ENCODE results near the gene CDH7.

The CDH7 gene

DNA sequence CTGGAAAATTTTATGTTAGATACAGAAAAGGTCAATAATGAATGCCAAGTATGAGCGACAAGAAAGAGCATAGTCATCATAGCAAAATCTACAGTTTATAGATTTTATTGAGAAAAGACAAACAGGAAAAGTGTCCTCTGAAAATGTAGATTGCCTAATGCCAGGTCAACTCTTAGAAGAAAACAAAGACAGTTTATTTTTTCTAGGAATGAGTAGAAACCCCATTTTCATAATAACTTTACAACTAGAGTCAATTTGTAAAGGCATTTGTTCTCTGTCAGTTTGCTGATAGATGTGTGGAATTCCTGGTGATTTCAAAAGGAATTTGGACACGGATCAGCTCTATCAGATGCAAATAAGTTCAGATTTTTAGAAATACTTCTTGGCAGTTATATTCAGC, 16.6 kb downstream of the CDH7 start:
- DNase-seq (ENCODE audit: low read depth in 2 of 2): no peak

DNA sequence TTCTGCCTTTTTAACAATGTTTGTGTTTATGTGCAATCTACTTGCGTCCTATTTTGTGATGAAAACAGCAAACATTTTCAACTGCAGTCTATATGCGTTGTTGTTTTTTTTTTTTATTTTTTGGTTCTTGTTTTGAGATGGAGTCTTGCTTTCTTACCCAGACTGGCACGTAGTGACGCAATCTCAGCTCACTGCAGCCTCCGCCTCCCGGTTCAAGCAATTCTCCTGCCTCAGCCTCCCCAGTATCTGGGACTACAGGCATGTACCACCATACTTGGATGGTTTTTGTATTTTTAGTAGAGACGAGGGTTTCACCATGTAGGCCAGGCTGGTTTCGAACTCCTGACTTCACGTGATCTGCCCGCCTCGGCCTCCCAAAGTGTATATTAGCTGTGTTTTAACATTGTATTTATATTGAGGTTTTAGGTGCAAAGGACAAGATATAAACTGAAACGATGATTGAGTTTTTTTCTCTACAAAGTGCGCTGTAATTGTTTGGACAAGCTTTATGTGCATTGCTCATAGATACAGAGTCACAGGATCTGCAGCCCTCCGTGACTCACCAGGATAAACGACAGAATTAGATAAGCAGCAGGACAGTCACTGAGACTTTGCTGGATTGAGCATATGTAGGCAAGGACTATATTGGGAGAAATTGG, 17.4 kb downstream of the CDH7 start:
- no peak for DNase-seq (ENCODE audit: low read depth in 2 of 2)

DNA sequence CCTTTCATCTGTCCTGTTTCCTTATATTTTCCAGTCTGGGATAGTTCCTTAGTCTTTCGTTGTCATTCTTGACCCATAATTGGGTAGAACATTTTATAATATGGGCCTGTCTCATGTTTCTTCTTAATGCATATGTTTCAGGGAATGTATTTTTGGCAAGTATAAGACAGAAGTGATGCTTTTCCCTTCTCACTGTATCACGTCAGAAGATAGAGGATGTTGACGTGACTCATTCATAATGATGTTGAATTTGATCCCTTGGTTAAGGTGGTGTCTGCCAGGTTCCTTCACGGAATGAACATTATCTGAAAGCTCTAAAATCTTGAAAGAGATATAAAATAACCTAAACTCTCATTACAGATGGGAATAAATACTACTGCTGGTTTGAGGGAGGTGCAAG, 18.8 kb downstream of the CDH7 start:
- DNase-seq (ENCODE audit: low read depth in 2 of 2): no peak

DNA sequence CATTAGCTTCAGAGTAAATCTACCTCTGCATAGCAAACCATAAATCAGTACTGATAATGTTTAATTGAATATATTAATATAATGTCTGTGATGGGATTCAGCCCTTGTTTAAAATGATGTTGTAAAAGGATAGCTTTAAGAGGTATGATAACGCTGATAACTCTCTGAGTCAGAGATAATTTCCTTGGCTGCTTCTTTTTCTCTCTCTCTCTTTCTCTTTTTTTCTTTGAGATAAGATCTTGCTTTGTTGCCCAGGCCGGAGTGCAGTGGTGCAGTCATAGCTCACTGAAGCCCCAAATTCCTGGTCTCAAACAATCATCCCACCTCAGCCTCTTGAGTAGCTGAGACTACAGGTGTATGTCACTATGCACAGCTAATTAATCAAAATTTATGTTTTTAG, 35.7 kb downstream of the CDH7 start:
- no peak for DNase-seq (ENCODE audit: low read depth in 2 of 2)

DNA sequence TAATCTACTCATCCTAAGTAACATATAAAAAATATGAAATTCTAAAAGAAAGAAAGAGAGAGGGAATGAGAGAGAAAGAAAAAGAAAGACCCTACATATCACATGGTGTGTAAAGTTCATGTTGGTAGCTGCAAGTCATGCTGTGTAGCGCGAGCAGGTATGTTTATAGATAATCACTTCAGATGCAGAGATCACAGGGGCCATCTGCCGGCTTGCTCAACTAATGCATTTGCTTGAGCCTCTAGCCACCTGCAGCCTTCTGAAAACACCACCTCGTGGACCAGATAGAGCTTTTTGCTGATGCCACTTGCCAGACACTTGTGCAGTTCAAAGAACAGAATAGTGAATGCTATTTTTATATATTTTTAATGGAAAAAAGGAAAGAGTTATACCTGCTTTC, 37.6 kb downstream of the CDH7 start:
- no peak for DNase-seq (ENCODE audit: low read depth in 2 of 2)

DNA sequence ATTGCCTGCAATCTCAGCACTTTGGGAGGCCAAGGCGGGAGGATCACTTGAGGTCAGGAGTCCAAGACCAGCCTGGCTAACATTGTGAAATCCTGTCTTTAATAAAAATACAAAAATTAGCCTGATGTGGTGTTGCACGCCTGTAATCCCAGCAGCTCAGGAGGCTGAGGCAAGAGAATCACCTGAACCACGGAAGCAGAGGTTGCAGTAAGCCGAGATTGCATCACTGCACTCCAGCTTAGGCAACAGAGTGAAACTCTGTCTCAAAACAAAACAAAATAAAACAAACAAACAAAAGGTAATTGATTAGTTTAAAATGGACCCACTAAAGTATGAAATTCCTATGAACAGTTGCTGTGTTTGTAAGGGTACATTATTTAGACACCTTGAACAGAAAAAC, 39.8 kb downstream of the CDH7 start:
- DNase-seq (ENCODE audit: low read depth in 2 of 2): no peak

DNA sequence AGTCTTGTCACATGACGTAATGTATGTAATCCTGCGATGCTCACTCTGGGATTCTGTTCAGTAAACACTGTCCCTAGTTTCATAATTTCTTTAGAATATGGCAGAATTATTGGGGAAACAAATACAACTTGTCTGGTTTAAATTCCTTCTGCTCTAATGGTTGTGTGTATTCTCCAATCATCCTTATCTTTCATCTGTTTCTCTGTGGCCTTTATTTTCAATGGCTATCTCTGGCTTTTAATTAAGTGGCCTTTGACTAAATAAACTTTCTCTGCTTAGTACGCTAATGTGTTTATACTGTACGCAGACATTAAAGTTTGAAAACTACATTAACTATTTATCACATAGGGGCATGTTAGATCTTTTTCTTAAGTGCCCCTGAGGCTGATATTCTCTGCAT, 40.9 kb downstream of the CDH7 start:
- no peak for DNase-seq (ENCODE audit: low read depth in 2 of 2)

DNA sequence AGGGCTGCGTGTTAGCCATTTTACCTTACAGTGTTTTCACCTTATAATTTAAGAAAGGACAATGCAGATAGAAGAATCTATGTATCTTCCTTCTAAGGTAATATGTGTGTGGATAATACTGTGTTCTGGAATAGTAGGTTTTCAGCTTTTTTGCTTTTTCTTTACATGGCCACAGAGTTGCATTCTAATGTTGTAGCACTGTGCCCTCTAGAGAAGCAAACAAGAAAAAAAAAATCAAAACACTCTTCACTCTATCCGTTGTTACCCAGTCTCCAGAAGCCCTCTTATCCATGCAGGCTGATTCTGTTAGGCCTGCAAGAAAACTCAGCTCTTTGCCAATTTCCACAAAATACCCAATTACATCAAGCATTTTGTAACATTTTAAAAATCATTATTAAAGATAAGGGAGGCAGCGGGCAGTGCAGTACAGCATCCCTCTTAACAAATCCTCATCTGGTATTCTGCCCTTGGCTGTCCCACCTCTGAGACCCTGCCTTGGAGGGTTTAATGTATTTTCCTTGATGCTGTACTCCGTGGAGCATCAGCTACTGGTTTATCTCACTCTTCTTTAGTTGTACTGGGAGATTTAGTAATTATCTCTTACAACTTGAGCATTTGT, 41.8 kb downstream of the CDH7 start:
- no peak for DNase-seq (ENCODE audit: low read depth in 2 of 2)

DNA sequence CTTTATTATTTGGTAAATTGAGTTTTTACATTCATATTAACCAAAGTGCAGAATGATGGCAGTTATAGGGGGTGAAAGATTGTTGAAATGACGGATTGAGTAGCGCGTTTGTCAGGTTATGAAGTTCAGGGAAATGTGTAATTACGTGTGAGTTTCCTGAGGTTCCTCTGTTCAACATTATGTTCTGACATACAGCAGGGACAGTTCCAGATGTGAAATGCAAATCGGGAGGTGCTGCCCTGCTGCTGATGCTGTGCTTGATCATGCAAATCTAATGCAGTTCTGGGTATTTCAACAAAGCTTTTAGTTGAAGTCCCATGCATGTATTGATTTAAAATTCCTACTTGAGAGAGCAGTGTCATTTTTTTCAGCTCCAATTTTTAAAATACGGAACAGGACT, 57.9 kb downstream of the CDH7 start:
- no peak for DNase-seq (ENCODE audit: low read depth in 2 of 2)

DNA sequence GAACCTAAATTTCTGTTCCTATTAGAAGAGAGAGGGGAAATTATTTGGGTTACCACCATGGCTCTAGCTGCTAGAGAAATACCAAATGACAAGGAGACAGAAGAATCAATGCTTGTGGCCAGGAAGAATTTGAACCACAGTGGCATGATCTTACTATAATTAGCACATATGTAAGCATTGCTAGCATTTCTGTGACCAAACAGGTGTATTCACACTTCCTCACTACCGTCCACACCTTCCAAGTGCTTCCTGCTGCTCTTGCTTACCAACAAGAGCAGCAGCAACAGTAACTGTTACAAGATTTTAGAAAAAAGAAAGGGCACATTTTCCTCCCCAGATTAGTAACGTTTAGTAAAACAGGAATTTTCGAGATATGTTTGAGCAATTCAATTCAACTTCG, 60.5 kb downstream of the CDH7 start:
- no peak for DNase-seq (ENCODE audit: low read depth in 2 of 2)

DNA sequence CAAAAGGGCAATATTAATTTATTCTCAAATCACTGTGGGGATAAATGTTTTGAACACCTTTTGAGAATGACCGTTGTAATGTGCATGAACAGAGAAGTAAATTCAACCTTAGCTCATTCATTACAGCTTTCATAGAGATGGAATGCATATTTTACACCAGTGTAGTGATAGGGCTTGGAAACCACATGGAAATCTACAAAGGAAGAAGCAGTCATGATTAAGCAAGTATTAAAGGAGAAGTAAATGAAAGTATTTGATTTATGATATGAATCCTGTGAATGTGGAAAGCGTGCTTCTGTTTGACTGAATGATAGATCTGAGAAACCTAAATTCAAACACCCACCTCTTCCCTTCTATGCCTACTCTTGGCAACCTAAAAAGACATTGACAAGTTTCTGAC, 64.7 kb downstream of the CDH7 start:
- DNase-seq (ENCODE audit: low read depth in 2 of 2): no peak

DNA sequence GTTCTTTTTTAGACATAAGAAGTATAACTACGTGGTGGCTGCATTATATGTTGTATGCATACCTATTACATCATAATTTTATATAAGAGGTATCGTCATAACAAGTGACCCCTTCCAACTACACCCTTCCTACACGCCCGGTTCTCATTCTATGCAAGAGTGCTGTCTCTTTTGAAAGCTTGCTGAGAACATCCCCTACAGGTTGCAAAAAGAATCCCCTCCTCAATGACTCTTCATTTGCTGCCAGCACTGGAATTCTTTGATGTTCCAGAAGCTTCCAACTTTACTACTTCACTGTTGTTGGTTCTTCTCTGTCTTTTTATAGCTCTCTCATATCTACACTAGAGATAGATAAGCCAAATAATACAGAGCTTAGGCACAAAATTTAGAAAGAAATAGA, 66.4 kb downstream of the CDH7 start:
- no peak for DNase-seq (ENCODE audit: low read depth in 2 of 2)

DNA sequence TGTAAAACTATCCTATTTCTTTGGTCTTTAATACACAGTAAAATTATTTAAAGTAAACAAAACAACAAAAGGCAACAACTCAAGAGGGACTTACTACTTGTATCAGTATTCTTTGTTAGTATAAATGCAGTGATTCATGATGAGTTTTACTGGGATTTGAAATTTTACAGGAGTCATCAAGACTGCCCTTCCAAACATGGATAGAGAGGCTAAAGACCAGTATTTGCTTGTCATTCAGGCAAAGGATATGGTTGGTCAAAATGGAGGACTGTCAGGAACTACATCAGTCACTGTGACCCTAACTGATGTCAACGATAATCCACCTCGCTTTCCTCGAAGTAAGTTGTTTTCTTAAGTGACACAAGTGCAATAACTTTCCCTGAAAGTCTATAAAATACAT, 71.1 kb downstream of the CDH7 start:
- DNase-seq (ENCODE audit: low read depth in 2 of 2): no peak

DNA sequence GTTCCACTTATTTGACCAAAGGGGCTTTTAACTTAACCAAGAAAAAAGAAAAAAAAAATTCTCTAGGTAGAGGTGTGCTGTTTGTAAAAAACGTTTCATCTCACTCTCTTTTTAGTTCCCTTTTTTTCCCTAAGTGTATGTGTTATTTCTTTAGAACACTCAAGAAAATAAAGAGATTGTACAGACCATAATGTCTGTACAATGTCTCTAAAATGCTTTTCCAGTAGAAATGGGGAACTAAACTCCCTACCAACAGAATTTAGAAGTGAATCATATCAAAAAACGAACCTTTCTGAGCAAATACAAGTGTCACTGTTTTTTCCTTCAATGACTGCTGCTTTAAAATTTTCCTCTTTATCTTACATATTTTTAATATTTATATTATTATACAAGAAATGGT, 72.0 kb downstream of the CDH7 start:
- no peak for DNase-seq (ENCODE audit: low read depth in 2 of 2)

DNA sequence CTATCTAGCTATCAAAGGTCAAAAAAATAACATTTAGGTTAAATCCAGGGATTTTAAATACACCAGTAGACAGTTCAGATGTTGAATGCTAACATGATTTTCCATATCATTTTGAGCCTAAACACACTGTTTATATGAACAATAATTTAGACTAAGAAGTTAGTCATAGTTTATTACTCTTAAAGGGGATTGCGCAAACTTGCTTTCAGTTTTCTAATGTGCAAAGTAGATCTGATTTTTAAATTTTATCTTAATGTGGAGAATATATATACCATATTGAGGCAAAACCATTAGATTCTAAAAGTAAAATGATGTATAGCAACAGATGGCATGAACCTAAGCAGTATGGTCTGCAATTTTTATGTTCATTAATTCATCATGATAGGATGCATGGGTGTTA, 76.6 kb downstream of the CDH7 start:
- DNase-seq (ENCODE audit: low read depth in 2 of 2): no peak

DNA sequence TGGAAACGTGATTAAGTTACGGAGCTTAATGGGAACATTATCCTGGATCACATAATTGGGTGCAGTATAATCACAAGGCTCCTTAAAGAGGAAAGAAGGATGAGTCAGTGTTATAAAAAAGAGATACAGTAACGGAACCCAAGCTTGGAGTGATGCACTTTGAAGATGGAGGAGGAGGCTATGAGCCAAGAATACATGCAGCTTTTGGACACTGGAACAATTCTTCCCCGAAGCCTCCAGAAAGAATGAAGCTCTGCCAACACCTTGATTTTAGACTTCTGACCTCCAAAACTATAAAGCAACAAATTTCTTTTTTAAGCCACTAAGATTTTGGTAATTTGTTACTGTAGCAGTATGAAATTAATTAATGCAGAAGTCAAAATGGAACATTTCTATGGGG, 85.1 kb downstream of the CDH7 start:
- no peak for DNase-seq (ENCODE audit: low read depth in 2 of 2)

DNA sequence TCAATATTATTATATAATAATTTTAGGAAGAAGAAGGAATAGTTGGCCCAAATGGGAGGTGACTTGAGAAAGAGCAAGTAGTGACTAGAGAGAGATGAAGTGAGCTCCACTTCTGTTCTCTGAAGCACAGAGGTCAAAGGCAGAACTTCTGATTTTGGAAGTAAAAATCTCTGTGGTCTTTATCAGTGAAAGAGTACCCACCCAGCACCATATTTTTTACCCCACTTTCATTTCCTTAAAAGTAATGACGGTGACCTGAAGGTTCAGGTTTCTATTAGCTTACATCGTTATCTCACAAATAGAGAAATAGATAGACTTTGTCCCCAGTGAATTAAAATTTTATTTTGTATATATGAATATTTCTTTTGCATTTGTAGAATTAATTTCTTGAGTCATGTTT, 95.3 kb downstream of the CDH7 start:
- no peak for DNase-seq (ENCODE audit: low read depth in 2 of 2)

DNA sequence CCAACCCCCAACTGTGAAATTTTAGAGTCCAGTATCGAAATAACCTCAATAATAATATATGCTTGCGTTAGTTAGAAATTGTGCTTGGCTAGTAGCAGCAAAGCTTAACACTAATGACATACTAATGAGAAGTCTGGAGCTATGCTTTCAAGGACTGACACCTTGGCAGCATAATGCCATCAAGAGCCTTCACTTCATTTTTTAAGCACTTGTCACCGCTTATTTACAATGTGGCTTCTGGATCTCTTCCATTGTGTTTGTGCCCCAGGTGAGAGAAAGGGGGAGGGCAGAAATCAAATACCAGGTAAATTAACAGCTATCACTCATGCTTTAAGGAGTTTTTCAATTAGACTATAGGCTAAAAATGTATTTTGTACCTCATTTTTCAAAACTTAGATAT, 101.5 kb downstream of the CDH7 start:
- no peak for DNase-seq (ENCODE audit: low read depth in 2 of 2)

DNA sequence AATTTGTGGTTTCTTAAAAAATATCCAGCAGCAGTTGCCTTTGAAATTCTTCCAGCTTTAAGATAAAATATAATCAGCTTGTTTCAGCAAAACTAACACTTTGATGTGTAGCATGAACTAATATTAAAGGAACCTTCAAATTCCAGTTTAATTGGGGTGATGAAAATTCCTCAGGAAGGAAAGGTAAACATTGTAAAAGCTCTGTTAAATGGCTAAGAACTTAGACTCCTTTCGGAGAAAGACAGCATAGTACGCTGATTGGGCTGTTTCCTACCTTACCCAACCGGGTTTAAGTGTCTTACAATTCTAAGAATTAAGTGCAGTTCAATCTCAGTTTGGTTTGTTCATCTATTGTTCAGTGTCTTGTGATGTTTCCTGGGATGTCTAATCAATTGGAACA, 108.3 kb downstream of the CDH7 start:
- no peak for DNase-seq (ENCODE audit: low read depth in 2 of 2)

DNA sequence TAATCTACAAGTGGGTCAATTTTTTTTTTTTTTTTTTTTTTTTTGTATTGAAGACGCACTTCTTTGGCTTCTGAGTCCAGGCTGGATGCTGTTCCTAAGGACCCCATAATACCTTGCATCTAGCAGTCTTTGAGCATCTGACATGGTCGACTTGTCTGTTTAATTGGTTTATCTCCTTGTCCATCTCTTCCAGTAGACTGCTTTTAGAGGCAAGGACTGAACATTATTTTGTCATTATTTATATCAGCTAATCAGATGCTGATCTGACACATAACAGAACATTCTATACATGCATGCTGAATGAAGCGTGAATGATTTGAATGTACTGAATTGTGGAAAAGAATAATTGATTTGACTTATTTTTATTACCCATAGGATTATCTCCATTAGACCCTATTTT, 118.7 kb downstream of the CDH7 start:
- no peak for DNase-seq (ENCODE audit: low read depth in 2 of 2)

DNA sequence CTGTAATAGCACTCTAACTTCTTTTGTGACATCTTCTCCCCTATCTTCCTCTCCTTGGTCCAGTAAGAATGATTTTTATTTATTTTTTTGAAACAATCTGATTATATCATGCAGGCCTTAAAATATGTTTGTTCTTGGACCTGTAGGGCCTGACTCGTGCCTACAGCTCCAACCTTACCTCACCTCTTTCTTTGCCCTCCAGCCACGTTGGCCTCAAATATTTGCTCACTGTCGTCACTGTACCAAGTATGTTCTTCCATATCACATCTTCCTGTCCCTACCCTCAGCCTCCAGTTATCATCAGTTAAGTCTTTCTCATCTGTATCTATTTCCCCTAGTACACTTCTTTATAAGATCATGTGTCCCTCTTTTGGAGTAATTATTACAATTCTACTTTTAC, 125.5 kb downstream of the CDH7 start:
- no peak for DNase-seq (ENCODE audit: low read depth in 2 of 2)

DNA sequence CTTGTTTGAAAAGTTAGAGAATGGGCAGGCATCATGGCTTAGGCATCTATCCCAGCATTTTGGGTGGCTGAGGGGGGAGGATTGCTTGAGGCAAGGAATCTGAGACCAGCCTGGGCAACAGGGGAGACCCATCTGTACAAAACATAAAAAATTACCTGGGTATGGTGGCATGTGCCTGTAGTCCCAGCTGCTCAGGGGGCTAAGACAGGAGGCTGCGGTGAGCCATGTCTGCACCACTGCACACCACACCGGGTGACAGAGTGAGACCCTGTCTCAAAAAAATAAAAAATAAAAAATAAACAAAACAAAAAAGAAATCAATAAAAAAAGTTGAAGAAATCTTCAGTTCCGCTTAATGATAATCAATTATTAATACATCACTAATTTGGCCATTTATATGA, 146.5 kb downstream of the CDH7 start:
- no peak for DNase-seq (ENCODE audit: low read depth in 2 of 2)

DNA sequence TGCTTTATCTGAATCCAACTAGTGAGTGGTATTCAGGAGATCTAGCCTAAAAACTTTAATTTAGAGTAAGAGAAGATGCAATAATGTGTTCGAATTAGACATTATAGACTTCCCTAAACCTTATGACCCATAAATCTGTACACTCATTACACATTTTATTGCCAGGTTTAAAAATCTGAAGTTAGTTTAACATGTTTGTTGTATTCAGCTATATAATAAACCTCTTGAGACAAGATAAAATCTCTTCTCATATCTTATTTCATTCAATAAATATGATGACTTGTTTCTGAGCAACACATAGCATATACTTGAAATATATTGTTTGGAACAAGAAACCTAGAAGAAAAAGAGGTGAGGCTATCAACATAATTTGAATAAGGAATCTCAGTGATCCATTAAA, 150.7 kb downstream of the CDH7 start:
- no peak for DNase-seq (ENCODE audit: low read depth in 2 of 2)

DNA sequence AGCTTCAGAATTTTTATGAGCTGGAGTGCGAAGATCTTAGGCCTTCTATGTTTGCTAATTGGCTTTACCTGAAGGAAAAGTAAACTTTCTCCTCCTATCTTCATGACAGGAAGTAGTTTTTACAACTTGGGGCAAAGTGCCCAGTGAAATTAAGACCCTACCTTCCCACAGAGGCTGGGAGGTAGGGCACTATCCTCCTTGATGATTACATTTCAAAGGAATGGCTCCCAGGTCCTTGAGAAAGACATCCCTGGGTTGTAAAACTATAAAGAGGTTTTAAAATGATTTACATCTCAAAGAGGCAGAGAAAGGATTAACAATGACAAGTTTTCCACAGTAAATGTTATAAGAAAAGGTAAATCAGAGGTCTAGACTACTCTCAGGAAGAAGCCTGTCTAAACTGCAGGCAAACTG, 155.8 kb downstream of the CDH7 start:
- DNase-seq (ENCODE audit: low read depth in 2 of 2): no peak

All from stimulated activated CD8-positive, alpha-beta memory T cell treated with anti-CD3 and anti-CD28 coated beads, Interleukin-7, amount 100 ng/mL, for 4 hours (primary cell).